ENCODE data around the gene SSTR3. TPM values are rescaled to one million over a fixed set of nuclear protein-coding genes. Genes with fewer than 3 reads are reported as not detected.
"Not testable (repeated sequence)": the region's sequence is repeated elsewhere in the genome, so short reads cannot be mapped to it uniquely, and the experiment has no call there.

The SSTR3 gene
- total and polyA plus RNA-seq, 4 donors: not detected

DNA sequence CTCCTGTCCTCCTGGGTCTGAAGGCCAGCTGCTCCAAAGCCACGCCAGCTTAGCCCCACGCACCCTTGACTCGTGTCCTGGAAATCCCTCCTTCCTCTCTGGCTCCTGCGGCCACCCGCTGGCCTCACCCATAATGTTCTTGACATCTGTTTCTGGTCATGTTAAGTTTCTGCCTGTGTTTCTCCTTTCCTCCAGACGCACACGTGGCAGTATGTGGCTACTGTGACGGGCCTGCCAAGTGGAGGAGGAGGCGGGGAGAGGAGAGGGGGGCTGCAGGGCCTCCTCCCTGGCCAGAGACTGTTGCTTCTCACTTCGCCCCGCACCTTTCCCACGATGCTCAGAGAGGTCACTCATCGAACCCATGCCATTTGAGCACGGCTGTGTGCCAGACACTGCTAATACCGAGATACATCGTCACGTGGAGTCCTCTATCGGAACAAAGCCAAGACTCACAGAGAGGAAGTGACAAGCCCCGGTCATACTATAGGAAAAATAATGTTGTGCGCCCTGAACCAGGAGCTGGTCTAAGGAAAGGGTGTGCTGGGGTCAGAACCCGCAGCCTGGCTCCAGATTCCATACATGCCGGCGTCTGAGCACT, 35.7 kb downstream of the SSTR3 start:
- Histone ChIP-seq H3K4me1 (ENCODE audit: control insufficient read depth in 1 of 2, insufficient read depth in 2 of 2, low read length in 2 of 2) (no peaks in the 10 kb centered on the region), H3K4me3 (ENCODE audit: low read length in 2 of 2) (no peak overlapping the region), H3K36me3 (ENCODE audit: control insufficient read depth in 1 of 2, insufficient read depth in 2 of 2, low read length in 1 of 2) (no peaks in the 10 kb centered on the region), H3K27me3 (ENCODE audit: control insufficient read depth in 1 of 2, insufficient read depth in 2 of 2, low read length in 1 of 2) (no peaks in the 10 kb centered on the region), H3K9me3 (ENCODE audit: control insufficient read depth, low read length) (no peaks in the 10 kb centered on the region), H3K27ac (ENCODE audit: low read depth in 1 of 2, low read length in 2 of 2) (no peak overlapping the region)
- DNase-seq (peak; percentile 82 to 88), ATAC-seq (ENCODE audit: low FRiP score) (peak; percentile 76)
- intact Hi-C loops (cut with DNase I): no loop called here
- WGBS, 2 donors: 5 to 9% methylated on average over 23 of the region's 23 CpGs

DNA sequence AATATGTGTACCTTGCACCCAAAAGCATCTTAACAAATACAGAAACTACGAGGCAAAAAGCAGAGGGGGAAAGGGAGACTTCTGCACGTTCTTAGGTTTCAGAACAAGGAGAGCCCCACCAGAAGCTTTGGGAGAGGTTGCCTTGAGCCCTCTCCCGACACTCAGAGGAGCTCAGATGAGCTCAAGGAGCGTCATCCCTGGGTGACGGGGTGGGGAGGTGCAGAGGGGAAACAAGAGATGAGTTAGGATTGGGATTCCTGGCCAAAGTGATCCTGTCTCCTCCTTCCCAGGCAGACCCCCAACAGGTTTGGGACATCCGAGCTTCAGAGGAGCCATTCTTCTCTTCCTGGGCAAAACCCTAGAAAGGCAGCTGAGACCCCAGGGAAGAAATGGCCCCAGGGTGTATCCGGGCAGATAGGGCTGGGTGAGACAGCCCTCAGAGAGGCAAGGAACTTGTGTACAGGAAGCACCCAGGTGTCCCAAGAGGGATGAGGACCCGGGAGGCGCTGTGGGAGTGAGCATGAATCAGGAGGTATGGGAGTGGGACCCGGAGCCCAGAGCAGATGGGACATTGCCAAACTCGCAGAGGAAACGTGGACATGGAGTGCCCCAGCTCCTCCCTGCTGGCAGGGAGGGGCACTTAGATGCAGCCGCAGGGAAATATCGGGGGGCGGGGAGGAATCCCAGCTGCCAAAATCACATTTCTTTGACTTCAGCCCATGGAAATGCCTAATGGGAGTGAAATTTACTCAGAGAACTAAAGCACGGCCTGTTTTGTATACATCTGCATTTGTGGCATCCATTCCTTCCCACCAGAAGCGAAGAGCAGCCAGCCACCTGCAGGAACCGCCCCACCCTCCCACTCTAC, 36.6 kb downstream of the SSTR3 start:
- DNase-seq (peak; percentile 25 to 69), ATAC-seq (ENCODE audit: low FRiP score) (no peak)
- Histone ChIP-seq H3K36me3 (ENCODE audit: control insufficient read depth in 1 of 2, insufficient read depth in 2 of 2, low read length in 1 of 2) (no peaks in the 10 kb centered on the region), H3K27ac (ENCODE audit: low read depth in 1 of 2, low read length in 2 of 2) (no peak overlapping the region), H3K9me3 (ENCODE audit: control insufficient read depth, low read length) (no peaks in the 10 kb centered on the region), H3K27me3 (ENCODE audit: control insufficient read depth in 1 of 2, insufficient read depth in 2 of 2, low read length in 1 of 2) (no peaks in the 10 kb centered on the region), H3K4me3 (ENCODE audit: low read length in 2 of 2) (no peak overlapping the region), H3K4me1 (ENCODE audit: control insufficient read depth in 1 of 2, insufficient read depth in 2 of 2, low read length in 2 of 2) (no peaks in the 10 kb centered on the region)
- 56 to 59% methylated on average over 18 of the region's 18 CpGs for WGBS, 2 donors
- intact Hi-C loops (cut with DNase I): no loop called here

DNA sequence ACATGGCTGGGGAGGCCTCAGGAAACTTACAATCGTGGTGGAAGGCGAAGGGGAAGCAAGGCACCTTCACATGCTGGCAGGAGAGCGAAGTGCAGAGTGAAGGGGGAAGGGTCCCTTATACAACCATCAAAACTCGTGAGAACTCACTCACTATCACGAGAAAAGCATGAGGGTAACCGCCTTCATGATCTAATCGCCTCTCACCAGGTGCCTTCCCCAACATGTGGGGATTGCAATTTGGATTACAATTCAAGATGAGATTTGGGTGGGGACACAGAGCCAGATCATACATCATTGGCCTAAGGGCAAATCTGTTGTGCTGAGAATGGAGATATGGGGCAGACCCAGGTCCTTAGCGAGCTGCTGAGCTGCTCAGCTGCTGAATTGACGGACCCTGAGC, 37.3 kb downstream of the SSTR3 start:
- intact Hi-C loops (cut with DNase I): no loop called here
- Histone ChIP-seq H3K9me3 (ENCODE audit: control insufficient read depth, low read length) (no peaks in the 10 kb centered on the region), H3K27ac (ENCODE audit: low read depth in 1 of 2, low read length in 2 of 2) (no peak overlapping the region), H3K27me3 (ENCODE audit: control insufficient read depth in 1 of 2, insufficient read depth in 2 of 2, low read length in 1 of 2) (no peaks in the 10 kb centered on the region), H3K36me3 (ENCODE audit: control insufficient read depth in 1 of 2, insufficient read depth in 2 of 2, low read length in 1 of 2) (no peaks in the 10 kb centered on the region), H3K4me1 (ENCODE audit: control insufficient read depth in 1 of 2, insufficient read depth in 2 of 2, low read length in 2 of 2) (no peaks in the 10 kb centered on the region), H3K4me3 (ENCODE audit: low read length in 2 of 2) (no peak overlapping the region)
- 90 to 92% methylated on average over 9 of the region's 9 CpGs for WGBS, 2 donors
- ATAC-seq (ENCODE audit: low FRiP score): no peak
- peak in 1 of 2 donors; percentile 64 for DNase-seq

DNA sequence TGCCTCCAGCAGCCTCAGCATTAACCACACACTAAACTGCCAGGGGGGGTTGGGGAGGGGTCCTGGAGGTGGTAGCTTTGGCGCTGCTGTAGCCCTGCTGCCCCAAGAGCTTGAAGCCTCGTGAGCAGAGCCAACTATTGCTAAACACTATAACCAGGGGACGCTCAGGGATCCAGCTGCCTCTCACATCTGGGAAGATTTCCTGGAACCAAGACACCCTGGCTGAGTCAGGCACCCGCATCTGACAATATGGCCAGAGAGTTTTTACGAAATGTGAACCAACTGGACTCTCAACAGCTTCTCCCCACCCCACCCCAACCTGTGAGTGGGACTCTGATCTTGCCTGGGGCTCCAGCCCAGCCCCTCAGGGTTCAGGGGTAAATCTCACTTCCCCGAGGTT, 38.6 kb downstream of the SSTR3 start:
- no peaks in the 10 kb centered on the region for H3K36me3 ChIP-seq (ENCODE audit: control insufficient read depth in 1 of 2, insufficient read depth in 2 of 2, low read length in 1 of 2)
- no peaks in the 10 kb centered on the region for H3K4me1 ChIP-seq (ENCODE audit: control insufficient read depth in 1 of 2, insufficient read depth in 2 of 2, low read length in 2 of 2)
- DNase-seq: peak in 1 of 2 donors; percentile 74
- H3K27ac ChIP-seq (ENCODE audit: low read depth in 1 of 2, low read length in 2 of 2): no peak overlapping the region
- intact Hi-C loops (cut with DNase I): no loop called here
- peak; percentile 57 for ATAC-seq (ENCODE audit: low FRiP score)
- no peaks in the 10 kb centered on the region for H3K9me3 ChIP-seq (ENCODE audit: control insufficient read depth, low read length)
- H3K27me3 ChIP-seq (ENCODE audit: control insufficient read depth in 1 of 2, insufficient read depth in 2 of 2, low read length in 1 of 2): no peaks in the 10 kb centered on the region
- 88 to 97% methylated on average over 6 of the region's 6 CpGs for WGBS, 2 donors
- no peak overlapping the region for H3K4me3 ChIP-seq (ENCODE audit: low read length in 2 of 2)

DNA sequence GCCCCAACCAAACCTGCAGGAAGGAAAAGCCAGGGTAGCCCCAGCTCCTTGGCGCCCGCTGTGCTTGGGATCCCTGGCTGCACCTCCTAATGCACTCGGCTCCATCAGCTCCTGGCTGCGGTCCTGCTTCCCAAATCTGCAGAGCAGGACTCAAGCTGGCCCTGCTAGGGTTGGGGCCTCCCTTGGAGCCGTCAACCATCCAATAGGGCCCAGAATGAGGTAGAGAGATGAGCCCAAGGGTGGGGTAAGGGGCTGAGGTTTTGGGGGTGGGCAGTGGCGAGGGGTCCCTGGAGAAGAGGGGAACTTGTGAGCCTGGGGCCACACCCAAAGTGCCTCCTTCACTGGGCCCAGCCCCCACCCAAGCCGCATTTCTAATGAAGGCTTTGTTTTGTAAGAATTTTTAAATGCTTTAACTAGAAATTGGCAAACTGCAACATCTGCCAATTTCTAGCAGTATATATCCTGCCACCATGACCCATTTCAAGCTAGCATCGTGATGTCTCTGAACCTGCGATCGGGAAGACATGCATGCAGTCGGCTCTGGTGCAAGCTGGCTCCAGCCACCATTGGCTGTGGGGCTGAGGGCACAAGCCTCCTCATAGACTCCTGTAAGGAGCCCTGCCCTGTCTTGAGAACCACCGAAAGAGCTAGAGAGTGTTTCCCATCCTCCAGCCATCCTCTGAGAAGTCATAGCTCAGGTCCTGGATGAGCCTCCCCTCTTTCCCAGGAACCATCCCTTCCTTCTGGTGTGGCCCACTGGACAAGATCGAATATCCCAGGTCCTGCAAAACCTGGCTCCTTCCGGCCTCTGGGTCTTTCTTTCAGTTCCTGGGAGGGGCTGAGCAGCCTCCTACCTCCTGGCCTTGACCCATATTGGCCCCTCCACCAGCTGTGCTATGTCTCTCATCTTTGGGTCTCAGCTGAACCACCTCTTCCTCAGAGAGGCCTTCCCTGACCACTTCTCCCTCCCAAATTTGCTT, 39.7 kb downstream of the SSTR3 start:
- H3K27ac ChIP-seq (ENCODE audit: low read depth in 1 of 2, low read length in 2 of 2): no peak overlapping the region
- H3K9me3 ChIP-seq (ENCODE audit: control insufficient read depth, low read length): no peaks in the 10 kb centered on the region
- no peaks in the 10 kb centered on the region for H3K27me3 ChIP-seq (ENCODE audit: control insufficient read depth in 1 of 2, insufficient read depth in 2 of 2, low read length in 1 of 2)
- intact Hi-C loops (cut with DNase I): no loop called here
- no peak for ATAC-seq (ENCODE audit: low FRiP score)
- WGBS, 2 donors: 89 to 90% methylated on average over 14 of the region's 14 CpGs
- H3K4me3 ChIP-seq (ENCODE audit: low read length in 2 of 2): no peak overlapping the region
- H3K4me1 ChIP-seq (ENCODE audit: control insufficient read depth in 1 of 2, insufficient read depth in 2 of 2, low read length in 2 of 2): no peaks in the 10 kb centered on the region
- DNase-seq: peak; percentile 35 to 41
- no peaks in the 10 kb centered on the region for H3K36me3 ChIP-seq (ENCODE audit: control insufficient read depth in 1 of 2, insufficient read depth in 2 of 2, low read length in 1 of 2)

DNA sequence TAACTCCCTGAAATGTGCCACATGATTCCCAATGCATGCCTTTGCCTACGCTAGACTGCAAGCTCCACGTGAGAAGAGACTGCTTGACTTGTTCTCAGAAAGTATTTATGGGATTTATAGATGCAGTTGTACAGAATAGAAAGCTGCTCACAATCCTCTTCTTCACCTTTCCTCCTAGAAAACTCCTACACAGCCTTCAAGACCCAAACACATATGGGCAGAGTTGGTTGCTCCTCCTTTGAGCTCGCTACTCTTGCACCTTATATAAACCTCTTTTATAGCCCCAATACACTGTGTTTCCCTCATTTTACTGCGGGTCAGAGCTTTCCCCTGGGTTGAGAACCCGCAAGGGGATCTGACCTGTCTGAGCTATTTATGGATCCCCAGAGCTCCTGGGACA, 40.6 kb downstream of the SSTR3 start:
- no peaks in the 10 kb centered on the region for H3K36me3 ChIP-seq (ENCODE audit: control insufficient read depth in 1 of 2, insufficient read depth in 2 of 2, low read length in 1 of 2)
- ATAC-seq (ENCODE audit: low FRiP score) (no peak), DNase-seq (no peak)
- intact Hi-C loops (cut with DNase I): no loop called here
- 60 to 73% methylated on average over 5 of the region's 5 CpGs for WGBS, 2 donors
- H3K4me1 ChIP-seq (ENCODE audit: control insufficient read depth in 1 of 2, insufficient read depth in 2 of 2, low read length in 2 of 2): no peaks in the 10 kb centered on the region
- no peaks in the 10 kb centered on the region for H3K9me3 ChIP-seq (ENCODE audit: control insufficient read depth, low read length)
- H3K27ac ChIP-seq (ENCODE audit: low read depth in 1 of 2, low read length in 2 of 2): no peak overlapping the region
- H3K27me3 ChIP-seq (ENCODE audit: control insufficient read depth in 1 of 2, insufficient read depth in 2 of 2, low read length in 1 of 2): no peaks in the 10 kb centered on the region
- no peak overlapping the region for H3K4me3 ChIP-seq (ENCODE audit: low read length in 2 of 2)

DNA sequence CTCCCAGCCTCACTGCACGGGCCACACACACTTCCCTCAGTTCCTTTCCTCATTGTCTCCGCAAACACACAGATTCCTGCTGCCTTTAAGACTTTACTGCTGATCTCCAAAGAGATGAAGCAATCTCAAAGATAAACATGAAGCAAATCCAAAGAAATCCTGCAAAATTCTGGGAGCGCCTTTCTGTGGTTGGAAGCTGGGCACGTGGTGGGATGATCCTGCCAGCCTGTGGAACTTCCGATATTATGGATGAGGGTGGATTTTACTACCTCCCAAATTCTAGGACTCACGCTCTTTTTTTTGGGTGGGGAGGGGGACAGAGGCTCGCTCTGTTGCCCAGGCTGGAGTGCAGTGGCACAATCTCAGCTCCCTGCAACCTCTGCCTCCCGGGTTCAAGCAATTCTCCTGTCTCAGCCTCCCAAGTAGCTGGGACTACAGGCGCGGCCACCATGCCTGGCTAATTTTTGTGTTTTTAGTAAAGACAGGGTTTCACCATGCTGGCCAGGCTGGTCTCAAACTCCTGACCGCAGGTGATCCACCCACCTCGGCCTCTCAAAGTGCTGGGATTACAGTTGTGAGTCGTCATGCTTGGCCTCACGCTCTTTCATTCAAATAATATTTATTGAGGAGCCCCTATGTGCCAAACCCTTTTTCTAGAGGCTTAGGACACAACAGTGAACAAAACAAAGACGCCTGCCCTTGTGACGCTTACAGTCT, 41.4 kb downstream of the SSTR3 start:
- H3K4me1 ChIP-seq (ENCODE audit: control insufficient read depth in 1 of 2, insufficient read depth in 2 of 2, low read length in 2 of 2); H3K36me3 ChIP-seq (ENCODE audit: control insufficient read depth in 1 of 2, insufficient read depth in 2 of 2, low read length in 1 of 2); intact Hi-C loops (cut with DNase I); H3K4me3 ChIP-seq (ENCODE audit: low read length in 2 of 2); H3K27ac ChIP-seq (ENCODE audit: low read depth in 1 of 2, low read length in 2 of 2); H3K9me3 ChIP-seq (ENCODE audit: control insufficient read depth, low read length); H3K27me3 ChIP-seq (ENCODE audit: control insufficient read depth in 1 of 2, insufficient read depth in 2 of 2, low read length in 1 of 2): not testable (repeated sequence)
- 69 to 73% methylated on average over 16 of the region's 16 CpGs for WGBS, 2 donors
- ATAC-seq (ENCODE audit: low FRiP score): peak; percentile 37
- DNase-seq: peak; percentile 29 to 34
